Activated effector memory CD4-positive, alpha-beta T cell treated with Interleukin-2 at 50 U/mL for 16 hours (primary cell): ENCODE results near the gene MISP3.

ENCODE experiments used
- DNase-seq: peaks from one replicate; pipeline ENCODE4 v3.0.0-alpha.2; 2020

MISP3 gene

DNA sequence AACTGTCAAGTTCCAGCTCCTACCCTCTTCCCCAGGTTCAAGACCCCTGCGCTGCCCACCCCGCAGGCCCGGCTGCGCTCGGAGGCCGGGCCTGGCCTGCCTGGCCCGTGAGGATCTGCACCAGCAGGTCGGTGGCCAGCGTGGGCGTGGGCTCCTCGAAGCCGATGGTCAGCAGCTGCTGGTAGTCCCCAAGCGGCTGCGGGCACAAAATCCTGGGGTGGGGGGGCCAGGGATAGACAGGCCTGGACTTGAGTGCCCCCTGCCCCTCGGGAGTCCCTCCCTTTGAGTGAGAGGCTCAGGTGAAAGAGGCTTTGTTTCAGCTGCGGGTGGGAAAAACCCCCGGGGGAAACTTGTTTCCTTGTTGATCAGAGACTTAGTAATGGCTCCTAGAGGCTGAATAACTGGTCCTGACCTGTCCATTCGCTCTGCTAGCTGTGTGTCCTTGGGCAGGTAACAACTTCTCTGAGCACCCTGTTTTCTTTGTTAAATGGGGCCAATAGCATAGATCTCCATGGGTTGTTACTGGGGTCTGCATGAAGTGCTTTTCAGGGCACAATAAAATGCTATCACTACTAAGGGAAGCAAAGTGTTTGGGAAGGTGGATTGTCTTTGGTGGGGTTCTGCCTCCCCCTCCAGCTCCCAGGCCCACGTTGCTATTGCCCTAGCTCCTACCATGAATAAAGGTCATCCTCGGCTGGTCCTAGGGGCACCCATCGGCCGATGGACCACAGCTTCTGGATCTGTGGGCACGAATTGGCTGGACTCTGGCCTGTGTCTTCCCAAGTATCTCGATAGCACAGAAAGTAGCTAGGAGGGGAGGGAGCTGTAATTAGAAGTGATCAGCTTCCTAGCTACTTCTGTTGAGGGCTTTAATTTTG is 9.4 kb downstream of the MISP3 start:
- no peak for DNase-seq

DNA sequence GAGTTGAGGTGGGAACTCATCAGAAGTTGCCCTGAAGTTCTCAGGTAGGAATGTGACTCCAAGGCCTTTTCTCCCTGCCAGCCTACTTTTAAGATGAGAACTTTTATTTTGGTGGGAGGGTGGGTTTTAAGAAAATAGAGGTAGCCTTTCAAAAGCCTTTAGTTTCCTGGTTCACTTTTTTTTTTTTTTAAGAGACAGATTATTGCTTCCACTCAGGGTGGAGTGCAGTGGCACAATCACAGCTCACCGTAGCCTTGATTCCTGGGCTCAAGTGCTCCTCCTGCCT is 10.0 kb downstream of the MISP3 start:
- no peak for DNase-seq

DNA sequence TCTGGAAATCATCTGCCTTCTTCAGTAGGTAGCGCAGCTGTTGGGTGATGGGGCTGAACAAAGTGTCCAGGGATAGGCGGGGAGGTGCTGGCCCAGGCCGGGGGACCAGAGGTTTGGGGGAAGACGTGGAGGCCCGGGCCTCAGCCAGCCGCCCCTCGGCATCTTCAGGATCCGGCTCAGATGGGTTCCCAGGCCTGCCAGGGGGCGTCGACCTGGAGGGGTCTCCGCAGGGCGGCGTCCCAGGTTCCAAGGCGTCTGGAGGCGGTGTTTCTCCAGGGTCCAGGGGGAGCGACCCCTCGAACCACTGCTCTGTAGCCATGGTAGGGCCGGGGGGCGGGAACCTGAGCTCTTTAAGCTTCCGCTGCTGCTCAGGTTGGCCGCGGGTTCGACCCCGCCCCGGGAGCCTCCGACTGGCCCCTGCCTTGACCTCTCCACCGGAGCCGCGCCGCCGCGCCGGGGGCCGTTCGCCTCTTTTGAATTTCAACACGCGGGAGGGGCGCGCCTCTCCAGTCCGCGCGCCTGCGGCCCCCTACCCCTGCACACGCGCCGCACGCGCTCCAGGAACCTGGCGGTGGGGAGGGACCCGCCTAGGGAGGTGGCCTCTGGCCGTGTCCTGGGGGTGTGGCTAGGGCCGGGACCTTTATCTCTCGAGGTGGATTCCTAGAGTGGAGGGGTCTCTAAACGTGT is 12.9 kb downstream of the MISP3 start, which contains the start of gene C19orf67:
Gene C19orf67 (minus strand): TSS at position 475 of the 687 bp plus-strand sequence. CDS start 156 bp downstream, at position 319.
- DNase-seq: no peak

DNA sequence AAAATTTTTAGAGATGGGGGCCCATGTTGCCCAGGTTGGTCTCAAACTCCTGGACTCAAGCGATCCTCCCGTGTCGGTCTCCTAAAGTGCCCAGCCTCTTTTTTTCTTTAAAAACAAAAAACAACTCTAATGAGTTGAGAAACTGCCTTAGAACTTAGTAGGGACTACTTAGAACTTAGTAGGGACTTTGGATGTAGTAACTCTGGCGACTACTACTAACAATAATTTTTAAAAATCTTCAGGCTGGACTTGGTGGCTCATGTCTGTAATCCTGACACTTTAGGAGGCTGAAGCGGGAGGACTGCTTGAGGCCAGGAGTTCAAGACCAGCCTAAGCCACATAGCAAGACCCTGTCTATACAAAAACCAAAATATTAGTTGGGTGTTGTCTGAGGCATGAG is 13.5 kb downstream of the MISP3 start:
- no peak for DNase-seq

DNA sequence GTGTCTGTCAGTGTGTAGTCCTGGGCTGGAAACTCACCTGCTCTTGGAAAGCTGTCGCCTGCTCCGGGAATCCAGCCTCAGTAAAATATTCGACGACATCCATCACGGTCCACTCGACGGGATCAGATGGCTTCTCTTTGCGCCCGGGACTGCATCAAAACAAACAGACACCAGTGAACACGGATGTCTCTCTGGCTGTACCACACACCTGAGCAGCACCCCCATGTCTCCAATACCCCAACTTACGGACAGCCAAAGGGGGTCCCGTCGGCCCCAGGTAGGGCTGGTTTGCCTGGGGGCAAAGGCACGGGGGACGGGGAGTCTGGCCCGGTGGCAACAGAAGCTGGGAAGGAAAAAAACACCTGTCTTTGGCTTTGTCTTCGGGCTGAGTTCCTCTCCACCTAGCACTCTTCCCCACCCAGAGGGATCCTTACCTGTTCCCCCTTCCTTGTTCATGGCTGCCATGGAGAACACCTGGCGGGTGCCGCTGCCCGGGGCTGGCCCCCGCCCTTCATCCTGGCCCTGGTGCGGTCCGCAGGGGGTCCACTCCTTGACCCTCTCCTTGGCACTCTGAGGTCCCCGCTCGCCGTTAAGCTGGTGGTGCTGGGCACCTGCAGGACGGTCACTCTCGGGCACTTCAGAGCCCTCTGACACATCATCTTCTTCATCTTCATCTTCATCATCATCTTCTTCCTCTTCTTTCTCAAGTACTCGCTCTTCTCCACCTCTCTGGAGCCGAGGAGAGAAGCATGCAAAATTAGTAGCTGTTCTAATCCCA is 16.2 kb downstream of the MISP3 start:
- DNase-seq: no peak

DNA sequence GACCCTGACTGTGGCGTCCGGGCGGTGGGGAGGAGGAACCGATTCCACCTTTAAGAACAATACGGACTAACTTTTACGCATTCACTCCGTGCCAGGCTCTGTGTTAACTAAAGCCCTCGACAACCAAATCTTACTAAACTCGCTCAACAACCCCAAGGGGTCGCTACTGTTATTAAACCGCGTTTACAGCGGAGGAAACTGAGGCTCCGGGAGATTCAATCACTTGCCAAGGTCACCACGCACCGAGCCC is 16.8 kb downstream of the MISP3 start:
- no peak for DNase-seq

DNA sequence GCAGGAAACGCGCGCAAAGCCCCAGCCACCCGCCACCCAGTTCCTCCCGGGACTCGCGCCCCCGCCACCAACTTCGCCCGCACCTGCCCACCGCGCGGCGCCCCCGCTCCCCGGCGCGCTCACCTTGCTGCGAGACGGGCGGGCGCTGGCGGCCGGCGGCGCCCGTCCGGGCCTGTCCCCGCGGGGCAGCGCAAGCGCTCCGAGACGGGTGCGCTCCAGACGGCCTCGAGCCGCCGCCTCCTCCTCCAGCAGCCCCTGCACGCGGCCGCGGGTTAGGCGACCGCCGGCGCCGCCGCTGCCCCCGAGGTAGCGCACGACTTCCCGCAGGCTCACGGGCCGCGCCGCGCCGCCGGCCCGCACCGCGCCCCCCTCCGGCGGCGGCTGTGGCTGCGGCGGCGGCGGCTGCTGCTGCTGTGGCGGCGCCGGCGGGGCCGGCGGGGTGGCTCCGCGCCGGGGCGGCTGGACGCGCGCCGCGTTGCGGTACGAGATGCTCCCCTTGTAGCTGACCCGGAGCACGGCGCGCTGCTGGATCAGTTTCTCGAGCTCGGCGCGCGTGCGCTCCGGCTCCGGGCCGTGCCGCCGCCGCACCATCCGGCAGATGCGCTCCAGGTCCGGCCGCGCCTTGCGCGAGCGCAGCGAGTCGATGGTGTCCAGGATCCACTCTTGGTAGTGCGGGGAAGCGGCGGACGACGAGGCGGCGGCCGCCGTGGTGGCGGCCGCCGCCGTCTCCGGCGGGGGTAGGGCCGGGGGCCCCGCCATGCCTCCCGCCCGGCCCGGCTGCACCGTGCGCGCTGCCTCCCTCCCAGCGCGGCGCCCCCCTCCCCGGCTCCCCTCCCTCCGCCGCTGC is 17.3 kb downstream of the MISP3 start:
- peak; percentile 43 for DNase-seq

DNA sequence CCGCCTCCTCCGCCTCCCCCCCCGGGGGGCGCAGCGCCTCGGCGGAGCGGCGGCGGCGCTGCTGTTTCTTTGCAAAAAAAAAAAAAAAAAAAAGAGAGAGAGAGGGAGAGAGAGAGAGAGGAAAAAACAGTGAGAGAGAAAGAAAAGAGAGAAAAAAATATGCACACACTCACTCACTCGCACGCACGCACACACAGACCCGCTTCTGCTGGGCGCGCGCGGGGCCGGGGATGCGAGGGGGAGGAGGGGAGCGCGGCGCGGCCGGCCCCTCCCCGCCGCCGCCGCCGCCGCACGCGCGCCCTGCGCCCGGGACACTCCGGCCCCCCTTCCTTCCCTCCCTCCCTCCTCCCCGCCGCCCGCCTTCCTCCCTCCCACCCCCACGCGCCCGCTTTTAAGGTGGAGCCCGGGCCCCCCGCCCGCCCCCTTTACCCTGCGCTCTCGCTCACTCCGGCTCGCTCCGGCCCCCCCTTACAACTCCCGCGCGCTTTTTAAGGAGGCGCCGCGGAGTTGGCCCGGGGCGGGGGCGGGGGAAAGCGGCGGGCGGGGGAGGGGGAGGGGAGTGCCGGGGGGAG is 18.0 kb downstream of the MISP3 start, which contains the start of gene SAMD1:
Gene SAMD1 (minus strand): TSS at position 243 of the 572 bp plus-strand sequence.
- DNase-seq: peak; percentile 80

DNA sequence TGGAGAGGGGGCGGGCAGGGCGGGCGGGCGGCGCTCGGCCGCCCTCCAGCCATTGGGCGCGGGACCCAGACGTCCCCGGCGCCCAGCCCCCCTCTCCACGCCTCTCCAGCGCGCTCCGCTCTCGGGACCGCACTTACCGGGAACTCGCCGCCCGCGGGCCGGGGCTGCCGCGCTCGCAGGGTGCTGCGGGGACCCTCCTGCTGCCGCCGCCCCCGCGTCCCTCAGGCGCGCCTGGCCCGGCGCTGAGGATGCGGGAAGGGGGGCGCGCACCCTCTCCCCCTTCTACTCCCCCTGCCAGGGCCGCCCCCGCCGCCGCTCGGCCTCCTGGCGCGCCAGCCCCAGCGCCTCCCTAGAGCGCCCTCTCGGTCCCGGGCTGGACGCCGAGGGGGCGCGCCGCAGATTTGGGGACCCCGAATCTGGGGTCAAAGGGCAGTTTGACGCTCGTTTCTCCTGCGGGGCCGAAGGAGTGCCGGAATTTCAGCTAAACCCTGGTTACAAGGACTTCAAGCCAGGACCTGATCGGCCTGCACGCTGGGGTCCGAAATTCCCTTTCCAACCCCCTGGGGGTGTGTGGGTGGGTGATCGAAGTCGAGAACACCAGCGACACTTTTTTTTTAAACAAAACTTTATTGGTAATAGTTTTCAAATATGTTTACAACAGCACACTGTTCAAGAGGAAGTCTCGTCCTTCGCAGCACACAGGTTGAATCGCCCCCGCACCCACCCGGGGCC is 18.7 kb downstream of the MISP3 start:
- DNase-seq: peak; percentile 53

DNA sequence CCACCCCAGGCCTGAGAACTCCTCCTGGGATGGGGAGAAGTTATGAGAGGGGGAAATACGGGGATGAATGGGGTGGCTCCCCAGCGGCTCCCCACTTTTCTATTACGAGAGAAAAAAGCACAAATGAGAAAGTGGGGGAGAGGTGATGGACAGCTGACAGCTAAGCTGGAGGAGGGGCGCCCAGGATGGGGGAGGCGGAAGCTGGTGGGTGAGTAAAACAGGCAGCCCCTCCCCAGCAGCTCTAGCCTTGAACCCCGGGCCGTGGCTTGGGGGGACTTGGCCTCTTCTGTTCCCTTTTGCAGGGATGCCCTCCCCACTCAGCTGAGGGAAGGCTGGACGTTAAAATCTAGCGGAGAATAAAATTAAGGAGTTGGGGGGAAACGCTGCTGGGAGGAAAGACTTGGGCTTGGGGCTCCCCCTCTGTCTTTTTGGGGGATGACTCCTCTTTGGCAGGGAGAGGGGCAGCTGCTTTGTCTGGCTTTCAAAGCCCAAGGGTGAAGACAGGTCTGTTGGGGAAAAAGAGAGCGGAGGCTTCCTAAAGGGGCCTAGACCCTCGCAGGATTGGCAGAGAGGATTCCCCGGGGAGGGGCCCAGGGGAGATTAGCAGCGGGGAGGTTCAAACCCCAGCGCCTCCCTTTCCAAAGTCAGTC is 19.4 kb downstream of the MISP3 start:
- no peak for DNase-seq

DNA sequence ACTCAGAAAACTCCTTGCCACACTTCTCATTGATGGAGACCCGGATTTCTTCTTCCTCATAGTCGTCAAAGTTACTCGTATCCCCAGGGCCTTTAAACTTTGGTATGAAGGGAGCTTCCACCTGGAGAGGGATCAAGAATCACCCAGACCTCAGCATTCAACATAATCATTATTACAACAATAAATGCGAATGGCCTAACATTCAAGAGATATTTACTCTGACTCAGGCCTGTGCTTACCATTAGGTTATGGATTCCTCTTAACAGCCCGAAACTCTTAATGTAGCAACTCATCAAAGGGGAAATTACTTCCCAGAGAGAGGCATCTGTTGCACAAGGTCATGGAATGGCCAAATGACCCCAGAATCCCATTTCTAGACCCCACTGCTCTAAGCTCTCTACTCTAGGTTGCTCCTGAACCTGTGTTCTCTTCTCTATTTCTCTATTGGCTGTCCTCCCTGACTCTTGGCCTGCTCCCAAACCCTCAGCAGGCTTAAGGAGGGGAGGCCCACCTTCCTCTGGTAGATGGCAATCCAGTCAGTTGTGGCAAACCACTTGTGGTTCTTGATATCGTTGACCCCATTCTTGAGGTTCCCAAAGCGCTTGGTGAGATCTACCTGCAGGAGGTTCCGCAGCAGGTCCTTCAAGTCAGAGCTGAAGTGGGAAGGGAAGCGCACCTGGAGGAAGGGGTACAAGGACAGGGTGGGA is 20.7 kb downstream of the MISP3 start:
- DNase-seq: no peak

DNA sequence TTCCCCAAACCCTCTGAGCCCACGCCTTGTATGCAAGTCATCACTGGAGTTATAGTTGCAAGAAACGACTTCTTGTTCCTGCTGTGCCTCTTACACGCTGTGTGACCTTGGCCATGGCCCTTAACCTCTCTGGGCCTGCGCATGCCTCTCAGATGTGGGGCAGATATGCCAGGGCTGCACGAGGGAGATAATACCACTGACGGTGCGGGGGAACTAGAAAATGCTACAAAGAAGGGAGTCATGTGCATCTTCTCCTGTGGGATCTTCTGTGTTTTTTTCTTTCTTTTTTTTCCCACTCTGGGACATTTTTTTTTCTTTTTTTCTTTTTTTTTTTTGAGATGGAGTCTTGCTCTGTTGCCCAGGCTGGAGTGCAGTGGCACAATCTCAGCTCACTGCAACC is 22.3 kb downstream of the MISP3 start:
- no peak for DNase-seq

DNA sequence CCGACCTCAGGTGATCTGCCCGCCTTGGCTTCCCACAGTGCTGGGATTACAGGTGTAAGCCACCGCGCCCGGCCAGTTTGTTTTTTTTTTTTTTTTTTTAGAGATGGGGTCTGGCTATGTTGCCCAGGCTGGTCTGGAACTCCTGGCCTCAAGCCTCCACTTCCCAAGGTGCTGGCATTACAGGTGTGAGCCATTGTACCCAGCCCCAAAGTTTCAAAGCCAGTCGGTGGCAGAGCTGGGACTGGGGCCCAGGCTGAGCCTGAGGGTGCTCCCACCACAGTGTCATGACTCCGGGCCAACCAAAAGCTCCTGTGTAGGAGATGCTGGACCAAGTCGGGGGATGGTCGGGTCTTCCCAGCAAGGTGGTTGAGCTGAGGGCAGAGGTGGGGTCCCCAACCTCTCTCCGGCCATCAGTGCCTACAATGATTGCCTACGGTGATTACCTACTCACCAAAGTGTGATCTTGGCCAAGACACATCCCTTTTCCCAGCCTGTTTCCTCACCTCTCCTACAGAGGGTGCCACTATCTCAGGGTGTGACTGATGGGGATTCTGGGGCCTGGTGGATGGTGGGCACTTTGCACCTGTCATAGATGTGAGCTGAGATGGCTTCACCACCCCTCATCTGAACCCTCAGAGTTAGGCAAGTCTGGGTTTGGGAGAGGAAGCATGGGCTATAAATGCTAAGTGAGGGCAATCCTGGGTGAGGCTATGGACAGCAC is 23.8 kb downstream of the MISP3 start:
- DNase-seq: no peak

DNA sequence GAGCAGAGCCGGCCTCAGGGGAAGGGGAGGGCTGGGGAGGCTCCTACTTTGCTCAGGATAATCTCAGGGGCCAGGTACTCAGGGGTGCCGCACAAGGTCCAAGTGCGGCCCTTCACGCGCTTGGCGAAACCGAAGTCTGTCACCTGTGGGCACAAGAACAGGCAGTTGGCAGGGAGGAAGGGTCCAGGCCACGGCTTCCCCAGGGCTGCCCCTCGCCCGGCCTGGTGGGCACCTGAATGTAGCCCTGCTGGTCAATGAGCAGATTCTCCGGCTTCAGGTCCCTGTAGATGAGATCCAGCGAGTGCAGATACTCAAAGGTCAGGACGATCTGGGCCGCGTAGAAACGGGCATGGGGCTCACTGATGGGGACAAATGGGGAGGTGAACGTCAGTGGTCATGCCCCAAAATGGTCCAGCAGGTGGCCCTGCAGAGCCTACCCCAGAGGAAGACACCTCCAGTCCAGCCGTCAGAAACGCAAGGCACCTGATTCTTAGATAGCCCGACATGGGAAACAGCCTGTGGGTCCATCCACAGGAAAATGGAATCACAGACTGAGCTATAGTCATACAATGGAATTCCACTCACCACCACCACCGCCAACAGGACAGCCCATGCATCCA is 25.1 kb downstream of the MISP3 start:
- DNase-seq: no peak

DNA sequence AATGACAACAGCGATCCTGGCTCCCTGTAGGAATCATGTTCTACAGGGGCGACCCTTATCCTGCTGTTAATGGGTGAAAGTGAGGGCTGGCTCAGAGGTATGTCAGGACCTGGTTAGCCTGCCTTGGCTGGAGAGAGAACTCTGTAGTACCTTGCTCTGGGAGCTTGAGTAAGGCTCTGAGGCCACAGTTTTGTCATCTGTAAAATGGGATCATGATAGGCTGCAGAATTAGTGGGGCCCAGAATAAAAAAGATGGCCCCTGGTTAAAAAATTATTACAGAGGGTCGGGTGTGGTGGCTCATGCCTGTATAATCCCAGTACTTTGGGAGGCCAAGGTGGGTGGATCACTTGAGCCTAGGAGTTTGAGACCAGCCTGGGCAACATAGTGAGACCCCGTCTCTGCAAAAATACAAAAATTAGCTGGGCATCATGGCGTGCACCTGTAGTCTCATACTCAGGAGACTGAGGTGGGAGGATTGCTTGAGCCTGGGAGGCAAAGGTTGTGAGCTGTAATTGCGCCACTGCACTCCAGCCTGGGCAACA is 28.5 kb downstream of the MISP3 start:
- no peak for DNase-seq

DNA sequence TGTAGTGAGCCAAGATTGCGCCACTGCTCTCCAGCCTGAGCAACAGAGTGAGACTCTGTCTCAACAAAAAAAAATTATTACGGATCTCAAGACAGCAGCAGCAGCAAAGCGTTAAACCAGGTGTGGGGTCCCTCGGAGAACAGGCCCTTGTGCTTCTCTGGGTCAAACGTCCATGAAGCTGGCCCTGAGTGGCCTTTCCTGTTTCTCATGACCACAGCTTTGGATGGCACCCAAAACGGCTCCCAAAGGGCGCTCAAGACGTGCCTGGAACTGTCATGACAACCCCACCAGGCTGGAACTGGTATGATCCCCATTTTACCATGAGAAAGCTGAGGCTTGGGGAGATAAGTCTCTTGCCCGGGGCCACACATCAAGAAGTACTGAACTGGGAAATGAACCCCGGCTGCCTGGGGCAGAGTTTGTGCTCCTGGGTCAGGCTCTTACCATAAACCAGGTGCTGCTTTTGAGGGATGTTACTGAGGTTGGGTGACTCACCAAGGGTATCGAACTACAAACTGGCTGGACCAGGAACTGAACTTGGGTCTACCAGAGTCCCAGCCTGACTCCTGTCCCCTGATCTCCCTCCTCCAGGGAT is 29.6 kb downstream of the MISP3 start:
- no peak for DNase-seq

DNA sequence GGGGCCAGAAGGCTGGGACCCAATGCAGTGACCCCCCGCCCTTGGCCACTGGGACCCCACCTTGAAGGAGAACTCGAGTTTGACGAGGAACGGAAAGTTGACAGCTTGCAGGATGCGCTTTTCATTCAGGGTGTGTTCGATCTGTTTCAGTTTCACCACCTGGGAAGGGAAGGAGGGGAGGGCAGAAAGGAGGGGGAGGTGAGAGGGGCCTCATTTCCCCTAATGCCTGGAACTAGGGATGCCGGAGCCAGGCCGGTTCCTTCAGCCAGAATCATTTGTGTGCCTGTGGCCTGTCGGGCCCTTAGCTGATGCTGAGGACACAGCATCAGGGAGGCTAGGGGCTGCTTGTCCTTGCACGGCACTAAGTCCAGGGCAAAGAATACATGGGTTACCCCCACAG is 30.2 kb downstream of the MISP3 start:
- DNase-seq: no peak

DNA sequence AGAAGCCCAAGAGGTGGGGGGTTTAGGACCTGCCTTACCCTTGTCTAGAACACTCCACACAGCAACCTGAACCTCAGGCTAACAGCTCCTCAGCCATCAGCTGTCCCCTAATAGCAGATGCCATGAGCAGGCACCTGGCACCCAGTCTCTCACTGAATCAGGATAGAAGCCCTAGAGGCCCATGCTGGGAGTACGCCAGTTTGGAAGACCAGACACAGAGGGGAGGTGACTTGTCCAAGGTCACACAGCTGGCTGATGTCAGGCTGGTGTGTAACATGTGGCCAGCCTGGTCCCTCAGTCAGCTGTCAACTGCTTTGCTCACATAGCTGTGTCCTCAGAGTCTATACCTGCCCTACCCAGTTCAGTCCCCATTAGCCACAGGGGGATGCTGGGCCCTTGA is 30.7 kb downstream of the MISP3 start:
- DNase-seq: no peak

DNA sequence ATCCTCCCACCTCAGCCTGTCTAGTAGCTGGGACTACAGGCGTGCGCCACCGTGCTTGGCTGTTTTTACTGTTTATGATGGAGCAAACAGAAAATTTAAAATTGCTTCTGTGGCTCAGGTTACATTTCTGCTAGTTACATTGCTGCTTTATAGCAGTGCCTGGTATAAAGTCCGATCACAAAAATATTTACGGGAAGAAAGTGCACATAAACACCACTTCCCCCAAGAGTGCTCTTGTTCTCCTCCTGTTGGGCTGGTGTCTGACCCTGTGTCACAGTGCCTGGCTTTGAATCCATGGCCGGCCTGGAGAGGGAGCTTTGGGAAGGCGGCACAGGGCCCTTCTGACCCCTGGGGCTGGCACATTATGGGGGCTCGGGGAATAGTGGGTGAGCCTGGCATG is 33.1 kb downstream of the MISP3 start:
- DNase-seq: no peak
